ENCODE measurements around the gene LFNG. TPM values are rescaled to one million over a fixed set of nuclear protein-coding genes. Genes with fewer than 3 reads are reported as not detected.

Gene LFNG
- polyA plus RNA-seq, 2 of the 4 experiments (the other 2 are of a cell fraction), result 2.3 to 7.3 TPM

Small RNA genes lying within 50 kb of the gene (small RNA-seq; reads per million reads assigned to genes)
- gene MIR4648, result 0 reads per million in 6 experiments

Other genes starting within 250 kb of the LFNG start
- gene SNX8, start 205.3 kb upstream of the LFNG start, polyA plus RNA-seq (2011; rRNA removed), result 36.3 and 36.4 TPM in 2 replicates
- gene SNX8, start 205.3 kb upstream of the LFNG start, polyA plus RNA-seq (2017; fragmentation: RNase III; extraction: RNeasy Plus Mini Kit Qiagen cat#74134 plus additional on column Dnase treatment), result 21.2 to 25.8 TPM (median 25.7 TPM) in 3 replicates
- 180 and 219 TPM in 2 replicates for gene EIF3B, start 164.9 kb upstream of the LFNG start, polyA plus RNA-seq (2011; rRNA removed)
- gene EIF3B, start 164.9 kb upstream of the LFNG start, polyA plus RNA-seq (2017; fragmentation: RNase III; extraction: RNeasy Plus Mini Kit Qiagen cat#74134 plus additional on column Dnase treatment), result 206 to 230 TPM (median 207 TPM) in 3 replicates
- gene CHST12, start 116.2 kb upstream of the LFNG start, polyA plus RNA-seq (2011; rRNA removed), result 5.6 and 6.2 TPM in 2 replicates
- 9.4 to 12.0 TPM (median 11.3 TPM) in 3 replicates for gene CHST12, start 116.2 kb upstream of the LFNG start, polyA plus RNA-seq (2017; fragmentation: RNase III; extraction: RNeasy Plus Mini Kit Qiagen cat#74134 plus additional on column Dnase treatment)
- not detected in 2 replicates for gene GRIFIN, start 43.4 kb upstream of the LFNG start, polyA plus RNA-seq (2011; rRNA removed)
- gene GRIFIN, start 43.4 kb upstream of the LFNG start, polyA plus RNA-seq (2017; fragmentation: RNase III; extraction: RNeasy Plus Mini Kit Qiagen cat#74134 plus additional on column Dnase treatment), result not detected in 3 replicates
- 11.9 and 13.3 TPM in 2 replicates for gene BRAT1, start 35.8 kb downstream of the LFNG start, polyA plus RNA-seq (2011; rRNA removed)
- gene BRAT1, start 35.8 kb downstream of the LFNG start, polyA plus RNA-seq (2017; fragmentation: RNase III; extraction: RNeasy Plus Mini Kit Qiagen cat#74134 plus additional on column Dnase treatment), result 22.6 to 25.6 TPM (median 24.4 TPM) in 3 replicates
- 10.1 and 10.6 TPM in 2 replicates for gene IQCE, start 39.2 kb downstream of the LFNG start, polyA plus RNA-seq (2011; rRNA removed)
- 11.3 to 13.0 TPM (median 12.8 TPM) in 3 replicates for gene IQCE, start 39.2 kb downstream of the LFNG start, polyA plus RNA-seq (2017; fragmentation: RNase III; extraction: RNeasy Plus Mini Kit Qiagen cat#74134 plus additional on column Dnase treatment)
- 11.1 and 11.3 TPM in 2 replicates for gene TTYH3, start 112.2 kb downstream of the LFNG start, polyA plus RNA-seq (2011; rRNA removed)
- 35.9 to 45.2 TPM (median 43.6 TPM) in 3 replicates for gene TTYH3, start 112.2 kb downstream of the LFNG start, polyA plus RNA-seq (2017; fragmentation: RNase III; extraction: RNeasy Plus Mini Kit Qiagen cat#74134 plus additional on column Dnase treatment)
- 0.01 and 0.11 TPM in 2 replicates for gene AMZ1, start 168.4 kb downstream of the LFNG start, polyA plus RNA-seq (2011; rRNA removed)
- 0.03 to 0.05 TPM in 2 of 3 replicates, not detected in the other for gene AMZ1, start 168.4 kb downstream of the LFNG start, polyA plus RNA-seq (2017; fragmentation: RNase III; extraction: RNeasy Plus Mini Kit Qiagen cat#74134 plus additional on column Dnase treatment)